ENCODE data around the gene PYGB.
"Not testable (repeated sequence)": the region's sequence is repeated elsewhere in the genome, so short reads cannot be mapped to it uniquely, and the experiment has no call there.

The PYGB gene

GRCh38 chr20:25258476-25258805 lies 10.6 kb downstream of the PYGB start:
- no peak for DNase-seq
- in situ Hi-C loops (cut with MboI; ENCODE audit: low pct_unique_long_range_greater_than_20kb, low sequenced_read_pairs): no loop called here

- in situ Hi-C loops (cut with MboI; ENCODE audit: low pct_unique_long_range_greater_than_20kb, low sequenced_read_pairs): no loop called here
- DNase-seq: no peak
Observed at GRCh38 chr20:25258828-25259227, 10.9 kb downstream of the PYGB start.

GRCh38 chr20:25259358-25259757 lies 11.5 kb downstream of the PYGB start:
- in situ Hi-C loops (cut with MboI; ENCODE audit: low pct_unique_long_range_greater_than_20kb, low sequenced_read_pairs): no loop called here

GRCh38 chr20:25259788-25260254 lies 11.9 kb downstream of the PYGB start:
- in situ Hi-C loops (cut with MboI; ENCODE audit: low pct_unique_long_range_greater_than_20kb, low sequenced_read_pairs): no loop called here
- no peak for DNase-seq

More at GRCh38 chr20:25259358-25259757, 11.5 kb downstream of the PYGB start:
- DNase-seq: no peak

GRCh38 chr20:25260770-25261437 lies 13.0 kb downstream of the PYGB start:
- in situ Hi-C loops (cut with MboI; ENCODE audit: low pct_unique_long_range_greater_than_20kb, low sequenced_read_pairs); DNase-seq: not testable (repeated sequence)

- no peak for DNase-seq
Observed at GRCh38 chr20:25269057-25269832, 21.4 kb downstream of the PYGB start.

GRCh38 chr20:25269833-25270170 lies 21.9 kb downstream of the PYGB start:
- in situ Hi-C loops (cut with MboI; ENCODE audit: low pct_unique_long_range_greater_than_20kb, low sequenced_read_pairs): no loop called here
- no peak for DNase-seq

More at GRCh38 chr20:25269057-25269832, 21.4 kb downstream of the PYGB start:
- in situ Hi-C loops (cut with MboI; ENCODE audit: low pct_unique_long_range_greater_than_20kb, low sequenced_read_pairs): no loop called here

- DNase-seq: no peak
Observed at GRCh38 chr20:25270829-25271251, 23.0 kb downstream of the PYGB start.

GRCh38 chr20:25271486-25272222 lies 23.8 kb downstream of the PYGB start:
- DNase-seq: no peak
- in situ Hi-C loops (cut with MboI; ENCODE audit: low pct_unique_long_range_greater_than_20kb, low sequenced_read_pairs): no loop called here

More at GRCh38 chr20:25270829-25271251, 23.0 kb downstream of the PYGB start:
- in situ Hi-C loops (cut with MboI; ENCODE audit: low pct_unique_long_range_greater_than_20kb, low sequenced_read_pairs): no loop called here

- in situ Hi-C loops (cut with MboI; ENCODE audit: low pct_unique_long_range_greater_than_20kb, low sequenced_read_pairs): no loop called here
- no peak for DNase-seq
Observed at GRCh38 chr20:25272223-25273000, 24.5 kb downstream of the PYGB start.

- in situ Hi-C loops (cut with MboI; ENCODE audit: low pct_unique_long_range_greater_than_20kb, low sequenced_read_pairs): no loop called here
- DNase-seq: no peak
Observed at GRCh38 chr20:25273046-25273445, 25.2 kb downstream of the PYGB start.

- in situ Hi-C loops (cut with MboI; ENCODE audit: low pct_unique_long_range_greater_than_20kb, low sequenced_read_pairs): no loop called here
- DNase-seq: no peak
Observed at GRCh38 chr20:25273541-25274358, 25.9 kb downstream of the PYGB start.

GRCh38 chr20:25274481-25274880 lies 26.6 kb downstream of the PYGB start:
- in situ Hi-C loops (cut with MboI; ENCODE audit: low pct_unique_long_range_greater_than_20kb, low sequenced_read_pairs): no loop called here
- DNase-seq: no peak

GRCh38 chr20:25274891-25275812 lies 27.3 kb downstream of the PYGB start:
- in situ Hi-C loops (cut with MboI; ENCODE audit: low pct_unique_long_range_greater_than_20kb, low sequenced_read_pairs): no loop called here
- DNase-seq: no peak

- no peak for DNase-seq
- in situ Hi-C loops (cut with MboI; ENCODE audit: low pct_unique_long_range_greater_than_20kb, low sequenced_read_pairs): no loop called here
Observed at GRCh38 chr20:25275813-25276532, 28.1 kb downstream of the PYGB start.

- DNase-seq: no peak
- in situ Hi-C loops (cut with MboI; ENCODE audit: low pct_unique_long_range_greater_than_20kb, low sequenced_read_pairs): no loop called here
Observed at GRCh38 chr20:25276533-25277050, 28.7 kb downstream of the PYGB start.
